Measurements from ENCODE around the gene FBXW7.

The FBXW7 gene

DNA sequence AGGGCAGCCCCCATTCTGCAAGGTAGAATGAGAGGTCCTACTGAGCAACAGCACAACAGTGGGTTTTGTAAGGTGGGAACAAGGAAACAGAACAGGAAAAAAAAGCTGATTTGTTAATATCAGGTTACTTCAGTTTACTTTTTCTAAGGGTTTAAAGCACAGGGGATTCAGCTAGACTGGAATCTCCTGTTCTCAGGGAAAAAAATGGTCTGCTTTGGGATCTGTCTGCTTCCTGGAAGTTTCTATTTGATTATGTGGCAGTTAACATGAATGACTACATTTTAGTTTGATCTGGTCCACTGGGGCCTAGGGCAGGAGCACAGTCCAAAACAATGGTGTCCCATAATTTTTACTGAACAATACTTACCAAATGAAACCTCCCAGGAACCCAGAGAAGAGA lies 104.6 kb downstream of the FBXW7 start:
- DNase-seq (ENCODE audit: low read depth in 2 of 2, low spot score in 1 of 2) = no peak

DNA sequence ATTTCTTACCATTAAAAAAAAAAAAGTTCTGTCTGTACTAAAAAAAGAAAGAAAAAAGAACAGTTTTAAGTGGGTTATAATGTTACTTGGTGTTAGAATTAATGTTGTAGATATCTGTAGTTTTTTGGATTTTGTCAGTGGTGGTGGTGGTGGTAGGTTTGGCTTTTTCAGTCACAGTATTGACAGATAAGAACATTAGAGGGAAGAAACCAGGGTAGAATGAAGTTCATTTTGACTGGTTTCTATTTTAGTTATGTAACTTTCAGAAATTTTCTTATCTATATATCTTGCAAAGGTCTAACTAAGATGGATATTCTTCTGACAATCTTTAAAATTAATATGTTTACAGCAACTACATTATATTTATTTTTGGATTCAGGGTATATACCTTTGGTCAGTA lies 105.4 kb downstream of the FBXW7 start:
- no peak for DNase-seq (ENCODE audit: low read depth in 2 of 2, low spot score in 1 of 2)

DNA sequence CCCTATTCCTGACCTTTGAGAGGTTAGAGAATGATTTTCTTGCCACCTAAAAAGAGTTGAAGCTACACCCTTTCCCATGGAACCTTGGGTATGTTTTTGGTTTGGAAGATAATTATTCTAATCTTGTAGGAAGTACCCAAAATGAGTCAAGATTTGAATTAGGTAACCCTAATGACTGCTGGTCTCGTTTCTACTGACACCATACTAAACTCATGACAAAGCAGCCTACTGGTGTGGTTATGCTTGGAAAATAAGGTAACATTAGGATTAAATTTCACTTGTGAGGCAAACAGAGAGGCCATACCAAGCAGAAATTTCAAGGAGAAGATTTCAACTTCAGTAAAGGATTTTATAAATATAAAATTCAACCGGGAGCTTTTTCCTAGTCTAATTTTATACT lies 107.9 kb downstream of the FBXW7 start:
- no peak for DNase-seq (ENCODE audit: low read depth in 2 of 2, low spot score in 1 of 2)

DNA sequence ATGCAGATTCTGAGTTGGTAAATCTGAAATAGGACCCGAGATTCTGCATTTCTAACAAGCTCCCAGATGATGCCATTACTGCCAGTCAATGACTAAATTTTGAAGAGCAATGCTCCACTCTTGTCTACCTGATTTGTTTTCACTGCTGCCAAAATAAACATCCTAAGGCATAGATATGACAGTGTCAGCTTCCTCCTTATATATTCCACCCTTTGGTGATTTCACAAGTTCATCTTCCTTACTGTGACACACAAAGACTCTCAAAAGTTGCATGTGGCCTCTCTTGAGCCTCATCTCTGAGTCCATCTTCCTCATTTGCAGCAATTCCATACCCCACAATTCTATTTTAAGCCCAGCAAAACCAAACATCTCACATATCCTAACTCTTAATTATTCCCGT lies 110.9 kb downstream of the FBXW7 start:
- no peak for DNase-seq (ENCODE audit: low read depth in 2 of 2, low spot score in 1 of 2)

DNA sequence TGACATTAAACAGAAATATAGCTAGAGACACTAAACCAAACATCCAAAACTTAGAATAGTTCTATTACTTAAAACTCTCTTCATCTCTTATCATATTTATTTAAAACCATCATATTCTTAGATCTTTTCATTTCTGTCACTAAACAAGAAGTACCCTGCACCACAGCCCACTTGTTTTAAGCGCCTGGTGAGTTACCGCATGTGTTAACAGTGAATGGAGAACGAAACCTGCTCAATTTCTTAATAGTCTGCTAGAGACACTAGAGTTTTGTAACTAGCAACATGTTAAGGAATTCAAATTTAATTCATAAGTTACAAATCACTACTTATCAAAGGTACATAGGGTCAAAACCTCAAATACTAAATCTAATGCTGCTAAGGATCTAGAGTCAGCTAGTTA lies 111.5 kb downstream of the FBXW7 start:
- DNase-seq (ENCODE audit: low read depth in 2 of 2, low spot score in 1 of 2) = no peak

DNA sequence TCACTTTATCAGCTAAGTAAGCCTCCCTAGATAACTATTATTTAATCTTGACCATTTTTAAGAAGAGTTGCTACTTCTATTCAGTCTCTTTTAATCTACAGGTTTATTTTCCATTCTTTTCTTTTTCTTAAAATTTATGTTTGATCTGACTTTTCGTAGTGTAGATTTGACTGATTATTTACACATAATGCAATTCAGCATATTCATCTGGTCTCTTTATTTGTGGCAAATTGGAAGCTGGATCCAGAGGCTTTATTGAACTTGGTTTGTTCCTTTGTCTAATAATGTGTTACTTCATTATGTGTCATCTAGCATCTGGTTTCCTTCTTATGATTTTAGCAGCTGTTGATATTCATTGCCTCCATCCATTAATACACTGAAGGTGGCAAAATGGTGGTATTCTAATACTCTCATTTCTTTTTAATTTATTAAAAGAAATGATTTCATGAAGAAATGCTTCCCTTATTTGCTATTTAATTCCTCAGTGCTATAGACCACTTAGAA lies 113.0 kb downstream of the FBXW7 start:
- DNase-seq (ENCODE audit: low read depth in 2 of 2, low spot score in 1 of 2) = no peak

DNA sequence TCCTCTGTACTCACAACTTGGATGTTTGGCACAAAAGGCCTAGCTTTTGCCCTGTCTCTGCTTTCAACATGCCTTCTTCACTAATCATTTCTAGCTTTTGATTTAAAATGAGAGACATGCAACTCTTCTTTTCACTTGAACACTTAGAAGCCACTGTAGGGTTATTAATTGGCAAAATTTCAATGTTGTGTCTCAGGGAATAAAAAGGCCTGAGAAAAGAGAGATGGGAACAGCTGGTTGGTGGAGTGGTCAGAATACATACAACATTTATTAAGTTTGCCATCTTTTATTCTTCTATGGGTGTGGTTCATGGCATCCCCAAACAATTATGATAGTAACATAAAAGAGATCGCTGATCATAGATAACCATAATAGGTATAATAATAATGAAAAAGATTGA lies 114.3 kb downstream of the FBXW7 start:
- no peak for DNase-seq (ENCODE audit: low read depth in 2 of 2, low spot score in 1 of 2)

DNA sequence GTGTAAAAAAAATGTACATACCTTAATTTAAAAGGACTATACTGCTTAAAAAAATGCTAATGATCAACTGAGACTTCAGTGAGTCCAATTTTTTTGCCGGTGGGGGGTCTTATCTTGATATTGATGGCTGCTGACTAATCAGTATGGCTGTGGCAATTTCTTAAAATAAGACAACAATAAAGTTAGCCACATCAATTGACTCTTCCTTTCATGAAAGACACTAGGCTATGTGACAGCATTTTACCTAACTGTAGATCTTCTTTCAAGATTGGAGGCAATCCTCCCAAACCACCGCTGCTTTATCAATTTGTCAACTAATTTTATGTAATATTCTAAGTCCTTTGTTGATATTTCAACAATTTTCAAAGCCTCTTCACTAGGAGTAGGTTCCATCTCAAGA lies 116.1 kb downstream of the FBXW7 start:
- DNase-seq (ENCODE audit: low read depth in 2 of 2, low spot score in 1 of 2) = no peak

DNA sequence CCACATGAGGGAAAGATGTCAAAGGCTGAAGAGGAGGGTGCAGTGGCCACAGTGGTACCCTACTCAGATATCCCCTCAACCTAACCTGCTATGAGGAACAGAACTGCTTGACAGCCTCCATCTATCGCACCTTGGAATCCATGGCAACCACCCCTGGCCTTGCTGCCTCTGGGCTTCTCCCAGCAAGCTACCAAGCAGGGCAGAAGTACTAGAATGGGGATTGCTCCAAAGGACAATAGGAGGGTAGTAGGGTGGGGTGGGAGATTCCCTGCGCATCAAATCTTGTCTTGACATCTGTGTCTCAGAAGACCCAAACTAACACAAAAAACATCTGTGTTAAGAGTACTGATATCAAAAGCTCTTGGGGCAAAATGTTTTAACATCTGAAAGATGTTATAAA lies 118.2 kb downstream of the FBXW7 start:
- DNase-seq (ENCODE audit: low read depth in 2 of 2, low spot score in 1 of 2) = no peak

DNA sequence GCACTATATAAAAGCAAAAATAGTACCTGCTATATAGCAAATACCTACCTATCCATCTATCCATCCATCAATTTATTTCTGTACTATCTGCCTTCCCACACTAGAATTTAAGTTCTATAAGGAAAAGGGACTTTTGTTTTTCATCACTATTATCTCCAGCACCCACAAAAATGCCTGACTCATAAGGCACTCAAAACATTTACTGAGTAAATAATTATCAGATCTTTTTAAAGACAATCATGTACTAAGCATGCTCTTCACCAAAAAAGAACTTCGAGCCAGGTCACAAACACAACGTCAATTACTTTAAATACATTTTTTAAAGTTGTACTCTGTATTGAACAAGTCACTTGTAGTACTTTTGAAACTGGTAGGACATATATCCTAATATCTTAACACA lies 119.9 kb downstream of the FBXW7 start:
- DNase-seq (ENCODE audit: low read depth in 2 of 2, low spot score in 1 of 2) = no peak

DNA sequence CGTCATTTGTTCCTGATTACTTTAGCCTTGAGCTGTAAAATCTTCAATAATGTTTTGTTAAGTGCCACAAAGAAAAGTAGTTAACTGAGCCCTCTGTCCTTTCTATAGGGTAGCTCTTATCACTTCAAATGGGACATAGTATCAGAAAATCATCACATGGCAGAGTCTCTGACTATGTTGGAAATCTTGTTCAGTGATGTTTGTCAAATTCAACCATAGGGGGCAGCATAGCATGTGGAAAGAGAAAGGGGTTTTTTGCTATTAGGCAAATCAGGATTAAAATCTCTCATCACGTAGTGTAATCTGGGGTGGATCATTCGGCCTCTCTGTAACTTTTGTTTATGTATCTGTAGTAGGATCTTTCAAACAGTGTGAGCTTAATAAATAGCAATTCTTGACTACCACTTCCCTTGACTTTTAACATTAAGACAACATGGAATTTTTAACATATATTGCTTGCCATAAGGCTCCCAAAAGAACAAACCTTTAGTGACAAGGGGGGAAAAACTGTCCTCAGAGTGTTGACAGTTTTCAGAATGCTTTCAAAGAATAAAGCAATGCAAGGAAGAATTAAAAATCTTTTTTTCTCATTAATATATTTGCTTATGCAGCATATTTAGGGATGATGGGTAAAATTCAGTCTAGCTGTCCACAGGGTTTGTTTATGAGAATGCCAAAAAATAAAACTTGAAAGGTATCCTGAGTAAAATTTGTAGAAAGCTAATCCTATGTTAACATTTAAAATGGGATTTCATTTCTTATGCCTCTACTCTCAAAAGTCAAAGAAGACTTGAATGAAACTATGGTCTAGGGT lies 127.2 kb downstream of the FBXW7 start:
- no peak for DNase-seq (ENCODE audit: low read depth in 2 of 2, low spot score in 1 of 2)

DNA sequence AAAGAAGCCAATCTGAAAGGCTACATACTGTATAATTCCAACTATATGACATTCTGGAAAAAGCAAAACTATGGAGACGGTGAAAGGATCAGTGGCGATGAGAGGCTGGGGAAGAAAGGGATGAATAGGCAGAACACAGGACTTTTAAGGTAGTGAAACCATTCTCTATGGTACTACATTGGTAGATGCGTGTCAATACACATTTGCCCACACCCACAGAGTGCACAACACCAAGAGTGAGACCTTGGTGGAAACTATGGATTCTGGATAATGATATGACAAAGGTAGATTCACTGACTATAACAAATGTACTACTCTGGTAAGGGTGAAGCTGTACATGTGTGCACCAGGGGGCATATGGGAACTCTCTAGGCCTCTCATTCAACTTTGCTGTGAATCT lies 134.5 kb downstream of the FBXW7 start:
- no peak for DNase-seq (ENCODE audit: low read depth in 2 of 2, low spot score in 1 of 2)

DNA sequence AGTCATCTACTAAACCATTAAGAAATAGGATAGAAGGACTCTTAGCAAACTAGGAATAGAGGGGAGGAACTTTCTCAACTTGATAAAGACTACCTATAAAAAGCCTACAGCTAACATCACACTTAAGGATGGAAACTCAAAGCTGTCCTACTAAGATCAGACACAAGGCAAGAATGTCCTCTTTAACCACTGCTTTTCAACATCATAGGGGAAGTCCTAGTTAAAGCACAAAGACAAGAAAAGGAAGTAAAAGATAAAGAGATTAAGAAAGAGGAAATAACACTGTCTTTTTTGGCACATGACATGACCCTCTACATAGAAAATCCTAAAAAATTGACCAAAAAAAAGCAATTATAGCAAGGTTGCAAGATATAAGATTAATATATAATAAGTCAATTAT lies 136.6 kb downstream of the FBXW7 start:
- DNase-seq (ENCODE audit: low read depth in 2 of 2, low spot score in 1 of 2) = no peak

DNA sequence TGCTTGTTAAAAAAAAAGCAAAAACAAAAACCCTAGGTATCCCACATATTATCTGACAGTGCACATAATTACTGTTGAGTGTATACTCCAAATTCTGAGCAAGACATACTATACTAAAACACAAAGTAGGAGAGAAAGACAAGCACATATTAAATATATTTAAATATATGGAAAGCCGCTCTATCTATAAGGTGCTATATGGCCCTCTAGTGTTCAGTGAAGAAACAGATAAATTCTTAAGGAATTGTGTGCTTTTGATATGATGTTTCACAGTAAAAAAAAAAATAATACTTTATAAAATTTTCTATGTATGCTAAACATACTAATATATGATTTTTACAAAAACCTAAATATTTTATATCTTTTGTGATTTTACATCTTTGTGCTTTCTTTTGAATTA lies 137.8 kb downstream of the FBXW7 start:
- no peak for DNase-seq (ENCODE audit: low read depth in 2 of 2, low spot score in 1 of 2)

DNA sequence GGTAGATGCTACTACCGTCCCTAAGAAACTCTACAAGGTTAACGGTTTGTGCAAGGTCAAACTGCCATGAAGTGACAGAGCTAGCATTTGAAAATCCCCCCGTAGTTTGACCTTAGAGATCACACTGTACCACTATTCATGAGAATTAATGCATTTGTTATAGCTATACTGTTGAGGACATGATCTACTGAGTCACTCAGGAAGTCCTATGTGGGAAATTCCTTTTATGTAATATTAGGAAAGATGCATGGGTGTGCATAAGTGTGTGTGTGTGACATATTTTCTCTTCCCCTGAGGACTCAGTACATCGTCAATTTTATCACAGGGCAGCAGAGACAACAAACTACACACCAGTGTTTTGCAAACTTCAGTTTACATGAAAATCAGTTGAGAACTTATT lies 141.1 kb downstream of the FBXW7 start:
- no peak for DNase-seq (ENCODE audit: low read depth in 2 of 2, low spot score in 1 of 2)

DNA sequence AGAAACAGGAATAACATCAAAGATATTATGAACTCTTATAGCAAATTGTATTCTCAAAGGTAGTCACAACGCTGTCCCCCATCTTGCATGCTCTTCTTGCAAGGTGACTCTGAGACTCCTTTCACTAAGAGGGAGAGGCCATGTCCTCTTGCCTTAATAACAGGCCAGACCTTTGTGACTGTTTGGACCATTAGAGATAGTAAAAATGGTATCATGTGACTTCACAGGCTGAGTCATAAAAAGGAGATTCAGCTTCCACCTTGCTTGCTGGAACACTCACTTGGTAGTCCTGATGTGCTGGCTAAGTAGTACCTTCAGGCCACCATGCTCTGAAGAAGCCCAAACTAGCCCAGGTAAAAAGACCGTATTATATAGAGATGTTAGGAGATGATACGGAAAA lies 143.8 kb downstream of the FBXW7 start:
- DNase-seq (ENCODE audit: low read depth in 2 of 2, low spot score in 1 of 2) = no peak

DNA sequence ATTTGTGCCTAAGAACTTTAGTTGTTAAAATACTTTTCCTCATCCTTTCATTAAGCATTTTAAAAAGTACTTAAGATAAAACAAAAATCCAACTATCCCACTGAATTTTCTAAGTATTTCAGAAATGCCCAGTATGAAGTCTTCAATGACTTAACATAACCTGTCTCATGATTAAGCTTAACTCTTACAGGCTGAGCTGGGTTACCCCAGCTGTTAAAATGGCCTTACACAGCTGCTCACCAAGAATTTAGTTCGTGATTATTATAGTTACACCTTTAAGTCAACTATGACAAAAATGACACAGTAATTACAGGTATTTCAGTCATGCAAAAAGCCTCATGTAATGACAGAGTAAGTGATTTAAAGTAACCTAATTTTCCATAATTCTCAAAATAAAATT lies 145.7 kb downstream of the FBXW7 start:
- DNase-seq (ENCODE audit: low read depth in 2 of 2, low spot score in 1 of 2) = no peak

DNA sequence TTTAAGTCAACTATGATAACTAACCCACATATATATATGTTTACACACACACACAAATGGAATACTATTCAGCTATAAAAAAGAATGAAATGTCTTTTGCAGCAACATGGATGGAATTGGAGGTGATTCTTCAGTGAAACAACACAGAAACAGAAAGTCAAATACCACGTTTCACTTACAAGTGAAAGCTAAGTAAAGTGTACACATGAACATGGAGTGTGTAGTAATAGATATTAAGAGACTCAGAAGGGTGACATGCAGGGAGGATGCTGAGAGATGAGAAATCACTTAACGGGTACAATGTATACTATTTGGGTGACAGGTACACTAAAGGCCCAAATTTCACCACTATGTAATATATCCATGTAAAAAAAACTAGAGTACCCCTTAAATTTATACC lies 146.5 kb downstream of the FBXW7 start:
- DNase-seq (ENCODE audit: low read depth in 2 of 2, low spot score in 1 of 2) = no peak

DNA sequence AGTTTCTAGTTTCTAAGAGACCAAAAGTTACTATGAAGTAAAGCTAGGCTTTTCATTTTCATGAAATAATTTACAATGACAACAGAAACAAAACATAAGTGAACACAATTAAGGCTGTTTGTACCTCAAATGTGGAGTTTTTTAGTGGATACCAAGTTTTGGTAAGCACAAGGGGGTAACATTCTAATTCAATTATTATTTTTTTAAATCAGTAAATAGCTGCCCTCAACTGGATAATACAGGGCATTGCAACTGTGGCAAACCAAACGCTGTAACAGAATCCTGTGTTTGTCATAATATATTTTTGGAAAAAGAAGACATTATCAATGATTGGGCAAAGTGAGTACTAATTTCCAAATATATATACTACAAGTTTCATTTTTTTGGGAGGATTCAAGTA lies 150.3 kb downstream of the FBXW7 start:
- DNase-seq (ENCODE audit: low read depth in 2 of 2, low spot score in 1 of 2) = no peak

DNA sequence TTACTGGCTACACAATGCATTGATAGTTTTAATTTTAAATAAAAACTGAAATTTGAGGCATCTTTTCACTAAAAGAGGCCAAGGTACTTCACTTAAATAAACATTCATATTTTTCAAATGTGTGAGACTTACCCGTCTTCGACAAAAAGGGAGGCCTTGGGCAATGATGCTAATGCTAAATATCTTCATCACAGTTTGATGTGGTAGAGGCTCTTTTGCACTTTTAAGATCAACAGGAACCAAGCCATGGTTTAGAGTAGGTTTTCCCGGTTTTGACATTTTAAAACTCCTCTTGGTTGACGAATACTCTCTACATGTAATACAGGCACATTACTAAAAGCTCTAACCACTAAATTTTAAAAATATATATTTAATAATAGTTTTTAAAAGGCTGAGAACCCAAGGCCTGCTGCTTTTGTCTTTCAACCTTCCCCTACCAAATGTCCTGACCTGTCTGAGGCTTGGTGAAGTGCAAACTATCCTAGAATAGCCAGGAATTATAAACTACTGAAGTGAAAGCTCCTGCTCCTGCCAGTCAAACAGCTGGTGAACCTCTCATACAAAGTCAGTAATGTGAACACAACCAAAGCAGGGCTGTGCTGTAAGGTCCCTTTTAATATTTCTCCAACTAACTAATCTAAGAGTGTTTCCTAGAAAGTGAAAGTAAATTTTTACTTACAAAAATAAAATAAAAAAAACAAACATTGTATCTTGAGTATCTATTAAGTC lies 153.7 kb downstream of the FBXW7 start:
- DNase-seq (ENCODE audit: low read depth in 2 of 2, low spot score in 1 of 2) = no peak

DNA sequence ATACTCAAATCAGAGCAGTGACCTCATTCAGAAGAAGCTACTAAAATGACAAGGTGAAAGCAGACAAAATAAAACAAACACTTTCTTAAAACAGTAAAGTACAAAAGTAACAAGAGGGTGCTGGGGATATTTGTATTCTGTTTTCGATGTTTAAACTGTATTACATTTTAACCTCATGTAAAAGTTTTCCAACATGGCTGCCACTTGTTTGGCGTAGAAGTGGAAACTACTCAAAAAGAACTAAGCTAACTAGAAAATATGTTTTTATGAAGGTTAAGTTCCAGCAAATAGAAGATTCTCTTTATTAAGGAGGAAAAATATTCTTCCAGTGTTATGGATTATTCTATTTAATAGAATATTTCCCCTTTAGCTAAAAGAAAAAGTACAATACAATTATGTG lies 155.0 kb downstream of the FBXW7 start:
- DNase-seq (ENCODE audit: low read depth in 2 of 2, low spot score in 1 of 2) = no peak

DNA sequence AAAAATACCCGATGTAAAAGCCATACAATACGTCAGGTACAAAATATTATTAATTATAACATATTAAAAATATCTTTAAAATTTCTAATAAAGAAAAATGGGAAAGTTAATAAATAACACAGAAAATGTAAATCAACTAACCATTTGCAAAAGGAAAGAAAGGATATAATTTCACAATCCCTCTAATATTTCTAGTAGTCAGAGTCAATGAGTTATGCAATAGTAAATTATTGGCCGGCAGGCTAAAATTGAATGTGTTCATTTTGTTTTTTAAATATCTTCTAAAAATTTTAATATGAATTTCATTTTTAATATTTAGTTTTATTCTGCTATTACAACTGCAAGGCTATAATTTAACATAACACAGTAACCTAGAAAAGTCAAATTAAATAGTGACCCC lies 155.7 kb downstream of the FBXW7 start:
- no peak for DNase-seq (ENCODE audit: low read depth in 2 of 2, low spot score in 1 of 2)

Measured in stimulated activated CD8-positive, alpha-beta memory T cell treated with anti-CD3 and anti-CD28 coated beads, Interleukin-4, amount 100 ng/mL, for 1 hour (primary cell).